Measurements from ENCODE around the gene SZRD1.

GRCh38 chr1:16413191-16413590 lies 46.1 kb downstream of the SZRD1 start:
- TF ChIP-seq CTCF (IDR thresholded peaks at IDR 0.05; ENCODE audit: control extremely low read depth in 1 of 3, insufficient read depth in 1 of 3, low read depth in 1 of 3, low read length in 3 of 3) (no peak), CTBP2 (IDR thresholded peaks at IDR 0.05; ENCODE audit: borderline replicate concordance, insufficient read depth, insufficient read length, low read length) (no peak), FOSL1 (IDR thresholded peaks at IDR 0.05; ENCODE audit: insufficient read depth, low read depth, low read length) (no peak), TAF1 (IDR thresholded peaks at IDR 0.05; ENCODE audit: low read depth, low read length) (no peak), KDM4A (IDR thresholded peaks at IDR 0.05; ENCODE audit: low read depth, low read length, severe bottlenecking) (no peak), ZNF274 (IDR thresholded peaks at IDR 0.05; ENCODE audit: borderline replicate concordance, extremely low read depth, low read length) (no peak)

Measured in H1 (cell line).